K562 (cell line): ENCODE data around the gene RCOR1. TPM values are rescaled to one million over a fixed set of nuclear protein-coding genes. Genes with fewer than 3 reads are reported as not detected.

ENCODE experiments used
- BCOR ChIP-seq: fragments of 450-650 bp; IDR thresholded peaks from 2 replicates; pipeline ENCODE4 v1.6.1; 2016
- CBX2 ChIP-seq: fragments of 200-600 bp; sonication (generic); IDR thresholded peaks from one replicate; pipeline ENCODE4 v1.6.1; 2012; ENCODE audit warnings: mild to moderate bottlenecking, low read length, inconsistent platforms; ENCODE audit not compliant: insufficient read depth, poor library complexity, severe bottlenecking
- CXXC5 ChIP-seq: fragments of 250-450 bp; sonication (Bioruptor Pico); IDR thresholded peaks from 2 replicates; pipeline ENCODE4 v1.8.0; 2022; ENCODE audit warnings: inconsistent platforms, mild to moderate bottlenecking, moderate library complexity
- ETV1 ChIP-seq: fragments of 450-650 bp; conservative IDR thresholded peaks from 2 replicates; pipeline ENCODE4 v1.6.1; 2016; ENCODE audit warnings: missing genetic modification characterization, control low read depth, low read depth, missing compliant biosample characterization
- HDGF ChIP-seq: fragments of 450-650 bp; IDR thresholded peaks from 2 replicates; pipeline ENCODE4 v1.6.1; 2016
- MTA1 ChIP-seq: fragments of 450-650 bp; IDR thresholded peaks from 2 replicates; pipeline ENCODE4 v1.6.1; 2017; ENCODE audit warnings: borderline replicate concordance
- ZKSCAN8 ChIP-seq: fragments of 200-800 bp; sonication (Bioruptor generic); IDR thresholded peaks from 2 replicates; pipeline ENCODE4 v1.6.1; 2016; ENCODE audit warnings: missing genetic modification characterization, missing compliant biosample characterization
- ZNF77 ChIP-seq: fragments of 250-450 bp; sonication (Bioruptor Pico); IDR thresholded peaks from 2 replicates; pipeline ENCODE4 v1.5.0; 2020
- polyA plus RNA-seq, 8 experiments: library from polyadenylated mRNA; depleted of rRNA in 4 of 8; stranded (reverse) in 5 of 8; unstranded in 3 of 8; fragments of >200 nt; fragmentation: Nextera tagmentation in 2 of 8; fragmentation: Illumina TruSeq in 1 of 8; extraction: Ambion mirVana in 2 of 8; extraction: Trizol in 1 of 8; gene quantifications; 2 replicates each; pipeline versions ENCODE4 v1.2.1 to v1.2.3, GENCODE V29; 2011 to 2014; ENCODE audit warnings: inconsistent platforms in 1 of 8, missing spikeins in 1 of 8
- total RNA-seq, 7 experiments: library from RNA; depleted of rRNA in 6 of 7; stranded (reverse); fragments of >200 nt in 6 of 7; fragmentation: Illumina TruSeq in 2 of 7; extraction: Trizol in 2 of 7; gene quantifications; 2 replicates each; pipeline versions ENCODE4 v1.2.1 to v1.2.3, GENCODE V29; 2011 to 2021; ENCODE audit warnings: low replicate concordance in 1 of 7
- TF ChIP-seq, protein P1 (sequence below): fragments of 450-650 bp; IDR thresholded peaks from 2 replicates; pipeline ENCODE4 v1.6.1; 2016
- TF ChIP-seq, protein P2 (sequence below), 2 experiments: fragments of 450-650 bp; IDR thresholded peaks; 2 replicates each; pipeline ENCODE4 v1.6.1; 2016; ENCODE audit warnings: mild to moderate bottlenecking in 2 of 2, borderline replicate concordance in 1 of 2, low read depth in 1 of 2, moderate library complexity in 1 of 2

The RCOR1 gene
- total and polyA plus RNA-seq, 9 of the 15 experiments (the other 6 are each of a cell fraction or from before 2014, with no cell fraction given): 8.5 to 47.9 (median 20.9) TPM

DNA sequence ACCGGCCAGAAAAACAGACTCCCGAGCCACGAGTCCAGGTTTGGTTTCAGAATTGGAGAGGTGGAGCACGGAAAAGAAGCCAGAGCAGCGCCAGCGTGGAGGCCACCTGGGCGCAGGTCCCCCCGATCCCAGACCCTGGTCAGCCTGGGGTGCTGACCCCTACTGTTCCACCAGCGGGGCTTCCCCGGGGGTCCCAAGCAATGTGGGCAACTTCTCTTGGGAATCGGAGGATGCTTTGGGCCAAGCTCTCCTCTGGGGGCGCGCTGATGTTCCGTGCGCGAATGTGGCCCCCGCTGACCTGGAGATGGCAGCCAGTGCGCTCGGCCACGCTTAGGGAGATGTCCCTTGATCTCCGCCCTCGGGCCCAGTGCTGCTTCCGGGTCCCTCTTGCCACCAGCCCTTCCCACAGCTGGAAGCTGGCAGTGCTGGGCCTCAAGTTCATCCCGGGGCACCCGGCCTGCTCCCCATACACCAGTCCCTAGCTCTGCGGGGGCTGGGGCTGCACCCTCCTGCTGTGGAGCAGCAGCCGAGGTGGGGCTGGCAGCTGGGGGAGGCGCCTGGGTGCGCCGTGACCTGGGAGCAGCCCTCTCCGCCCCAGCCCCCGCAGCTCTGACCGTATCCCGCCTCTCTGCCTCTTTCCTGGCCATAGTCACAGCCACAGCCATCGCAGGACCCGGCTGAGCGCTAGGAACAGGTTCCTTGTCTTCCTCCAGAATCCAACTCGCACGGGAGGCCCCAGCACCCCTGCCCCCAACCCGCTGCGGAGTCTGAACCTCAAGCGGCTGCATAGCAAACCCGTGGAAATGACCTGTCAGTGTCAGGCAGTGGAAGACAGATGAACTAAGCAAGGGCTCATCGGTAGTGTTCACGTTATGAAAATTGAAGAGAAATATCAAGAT lies 91.2 kb downstream of the RCOR1 start (continued):
- TF ChIP-seq ZKSCAN8: no peak
- TF ChIP-seq CBX2: no peak
- no peak for TF ChIP-seq ZNF77 (CRISPR knock-in tag)
- no peak for TF ChIP-seq MTA1
- TF ChIP-seq, protein P1, sequence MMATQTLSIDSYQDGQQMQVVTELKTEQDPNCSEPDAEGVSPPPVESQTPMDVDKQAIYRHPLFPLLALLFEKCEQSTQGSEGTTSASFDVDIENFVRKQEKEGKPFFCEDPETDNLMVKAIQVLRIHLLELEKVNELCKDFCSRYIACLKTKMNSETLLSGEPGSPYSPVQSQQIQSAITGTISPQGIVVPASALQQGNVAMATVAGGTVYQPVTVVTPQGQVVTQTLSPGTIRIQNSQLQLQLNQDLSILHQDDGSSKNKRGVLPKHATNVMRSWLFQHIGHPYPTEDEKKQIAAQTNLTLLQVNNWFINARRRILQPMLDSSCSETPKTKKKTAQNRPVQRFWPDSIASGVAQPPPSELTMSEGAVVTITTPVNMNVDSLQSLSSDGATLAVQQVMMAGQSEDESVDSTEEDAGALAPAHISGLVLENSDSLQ: peak; percentile 53; the same call in 1 of the 2 replicates
- TF ChIP-seq ETV1: no peak
- TF ChIP-seq, protein P2, sequence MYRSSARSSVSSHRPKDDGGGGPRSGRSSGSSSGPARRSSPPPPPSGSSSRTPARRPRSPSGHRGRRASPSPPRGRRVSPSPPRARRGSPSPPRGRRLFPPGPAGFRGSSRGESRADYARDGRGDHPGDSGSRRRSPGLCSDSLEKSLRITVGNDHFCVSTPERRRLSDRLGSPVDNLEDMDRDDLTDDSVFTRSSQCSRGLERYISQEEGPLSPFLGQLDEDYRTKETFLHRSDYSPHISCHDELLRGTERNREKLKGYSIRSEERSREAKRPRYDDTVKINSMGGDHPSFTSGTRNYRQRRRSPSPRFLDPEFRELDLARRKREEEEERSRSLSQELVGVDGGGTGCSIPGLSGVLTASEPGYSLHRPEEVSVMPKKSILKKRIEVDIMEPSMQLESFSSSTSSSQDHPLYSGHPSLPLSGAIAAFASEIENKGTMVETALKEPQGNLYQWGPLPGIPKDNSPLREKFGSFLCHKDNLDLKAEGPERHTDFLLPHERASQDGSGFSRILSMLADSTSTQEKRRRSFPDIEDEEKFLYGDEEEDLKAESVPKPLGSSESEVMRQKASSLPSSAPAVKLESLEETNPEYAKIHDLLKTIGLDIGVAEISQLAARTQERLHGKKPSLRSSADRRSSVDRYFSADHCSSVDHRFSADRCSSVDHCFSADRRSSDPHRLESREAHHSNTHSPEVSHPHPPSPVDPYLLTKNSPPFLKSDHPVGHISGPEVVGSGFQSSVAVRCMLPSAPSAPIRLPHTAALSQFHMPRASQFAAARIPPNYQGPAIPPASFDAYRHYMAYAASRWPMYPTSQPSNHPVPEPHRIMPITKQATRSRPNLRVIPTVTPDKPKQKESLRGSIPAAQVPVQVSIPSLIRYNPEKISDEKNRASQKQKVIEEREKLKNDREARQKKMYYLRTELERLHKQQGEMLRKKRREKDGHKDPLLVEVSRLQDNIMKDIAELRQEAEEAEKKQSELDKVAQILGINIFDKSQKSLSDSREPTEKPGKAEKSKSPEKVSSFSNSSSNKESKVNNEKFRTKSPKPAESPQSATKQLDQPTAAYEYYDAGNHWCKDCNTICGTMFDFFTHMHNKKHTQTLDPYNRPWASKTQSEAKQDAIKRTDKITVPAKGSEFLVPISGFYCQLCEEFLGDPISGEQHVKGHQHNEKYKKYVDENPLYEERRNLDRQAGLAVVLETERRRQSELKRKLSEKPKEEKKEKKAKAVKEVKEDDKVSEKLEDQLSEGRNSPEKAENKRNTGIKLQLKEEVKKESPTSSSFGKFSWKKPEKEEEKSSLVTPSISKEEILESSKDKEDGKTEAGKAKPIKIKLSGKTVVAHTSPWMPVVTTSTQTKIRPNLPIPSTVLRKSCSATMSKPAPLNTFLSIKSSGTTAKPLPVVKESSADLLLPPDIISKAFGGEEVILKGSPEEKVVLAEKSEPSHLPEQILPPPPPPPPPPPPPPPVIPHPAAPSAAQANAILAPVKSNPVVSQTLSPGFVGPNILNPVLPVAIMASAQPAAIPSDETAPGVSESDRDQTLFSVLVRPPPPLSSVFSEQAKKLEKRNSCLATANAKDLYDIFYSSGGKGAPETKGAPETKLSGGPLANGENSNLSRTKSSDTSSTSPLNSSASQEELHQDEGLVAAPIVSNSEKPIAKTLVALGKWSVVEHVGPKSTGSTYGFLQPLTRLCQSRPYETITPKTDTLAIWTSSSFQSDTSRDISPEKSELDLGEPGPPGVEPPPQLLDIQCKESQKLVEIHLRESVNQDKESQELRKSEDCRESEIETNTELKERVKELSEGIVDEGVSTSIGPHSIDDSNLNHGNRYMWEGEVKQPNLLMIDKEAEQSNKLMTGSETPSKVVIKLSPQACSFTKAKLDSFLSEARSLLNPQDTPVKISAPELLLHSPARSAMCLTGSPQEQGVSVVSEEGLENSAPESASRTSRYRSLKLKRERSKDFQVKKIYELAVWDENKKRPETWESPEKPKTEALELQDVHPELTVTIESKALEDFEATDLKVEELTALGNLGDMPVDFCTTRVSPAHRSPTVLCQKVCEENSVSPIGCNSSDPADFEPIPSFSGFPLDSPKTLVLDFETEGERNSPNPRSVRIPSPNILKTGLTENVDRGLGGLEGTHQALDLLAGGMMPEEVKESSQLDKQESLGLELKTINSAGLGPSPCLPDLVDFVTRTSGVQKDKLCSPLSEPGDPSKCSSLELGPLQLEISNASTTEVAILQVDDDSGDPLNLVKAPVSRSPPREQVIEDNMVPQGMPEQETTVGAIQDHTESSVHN (IDR thresholded peaks at IDR 0.05; ENCODE audit: borderline replicate concordance in 1 of 2, low read depth in 1 of 2): no peak
- no peak for TF ChIP-seq BCOR
- TF ChIP-seq CXXC5 (CRISPR knock-in tag): 0 out of 2 replicates have a peak, but pooled peaks have one; percentile 11
- TF ChIP-seq HDGF: no peak
